Naive thymus-derived CD8-positive, alpha-beta T cell (primary cell): Measurements from ENCODE around the gene CDK11B. TPM values are rescaled to one million over a fixed set of nuclear protein-coding genes. Genes with fewer than 3 reads are reported as not detected.
A peak's percentile ranks its signal among the peaks of the same experiment; 100 is the strongest.
"Not testable (repeated sequence)": the region's sequence is repeated elsewhere in the genome, so short reads cannot be mapped to it uniquely, and the experiment has no call there.

Experiments
- ATAC-seq, 2 donors: fragments of 150-1000 bp; cut with Tn5 transposase in 1 of 2; sonication (Bioruptor Pico), chemical (Tn5 transposase) in 1 of 2; 1 replicate in 1 of 2; 2 replicates in 1 of 2; pipeline ENCODE4 v1.10.0; 2021; ENCODE audit warnings: mild to moderate bottlenecking in 2 of 2, moderate library complexity in 2 of 2
- POLR2A ChIA-PET: fragments of 350-600 bp; sonication (Branson Sonifier 250); formaldehyde crosslinking; loops from one replicate; lab custom pipeline; 2021; ENCODE audit warnings: antibody characterized with exemption; lab: Charles Lee
- DNase-seq, 10 donors: peaks; one replicate each; pipeline versions ENCODE4 v3.0.0 to v3.0.0-alpha.2; 2020 to 2022
- H3K27ac Mint-ChIP-seq, 10 donors: one replicate each; pipeline ENCODE4 v1.8.0; 2020 to 2022; ENCODE audit warnings: mild to moderate bottlenecking in 10 of 10, mixed read lengths in 10 of 10, moderate library complexity in 4 of 10, inconsistent platforms in 1 of 10
- H3K27me3 Mint-ChIP-seq, 5 donors: one replicate each; pipeline ENCODE4 v1.8.0; 2021 to 2022; ENCODE audit warnings: mixed read lengths in 5 of 5
- H3K36me3 Mint-ChIP-seq, 3 donors: one replicate each; pipeline ENCODE4 v1.8.0; 2020 to 2022; ENCODE audit warnings: mixed read lengths in 3 of 3, mild to moderate bottlenecking in 2 of 3, inconsistent platforms in 1 of 3
- H3K4me1 Mint-ChIP-seq, 4 donors: one replicate each; pipeline ENCODE4 v1.8.0; 2021 to 2022; ENCODE audit warnings: mixed read lengths in 4 of 4
- H3K4me3 Mint-ChIP-seq, 10 donors: one replicate each; pipeline ENCODE4 v1.8.0; 2020 to 2022; ENCODE audit warnings: mild to moderate bottlenecking in 10 of 10, mixed read lengths in 10 of 10, moderate library complexity in 6 of 10, inconsistent platforms in 1 of 10
- H3K9me3 Mint-ChIP-seq, 9 donors: one replicate each; pipeline ENCODE4 v1.8.0; 2020 to 2022; ENCODE audit warnings: mixed read lengths in 9 of 9, mild to moderate bottlenecking in 3 of 9, inconsistent platforms in 1 of 9, moderate library complexity in 1 of 9
- polyA plus RNA-seq, 3 donors: library from polyadenylated mRNA; unstranded; fragments of 300-500 nt; fragmentation: Illumina TruSeq; gene quantifications; one replicate each; pipeline ENCODE4 v1.2.3, GENCODE V29; 2021
- total RNA-seq, 8 experiments: library from RNA in 2 of 8; stranded (reverse) in 2 of 8; gene quantifications; one replicate each; pipeline ENCODE4 v1.2.3 and lab custom pipeline; 2021 to 2026

The CDK11B gene
- total and polyA plus RNA-seq, 5 experiments from 2014 or later = 11.8 to 44.3 (median 19.7) TPM

GRCh38 chr1:1678581-1679380, 20.0 kb upstream of the CDK11B start:
- H3K27me3 Mint-ChIP-seq = no peaks in the 10 kb centered on the region
- ATAC-seq (peak; percentile 27 to 51), DNase-seq (peak in 5 of 10 donors; percentile 44 to 63 (median 54))
- H3K9me3 Mint-ChIP-seq = no peaks in the 10 kb centered on the region
- H3K36me3 Mint-ChIP-seq = peaks cover 0 to 21% (median 0%) of the 10 kb centered on the region in 3 donors
- POLR2A ChIA-PET = interaction anchor here (0.7 to 2.3 kb wide), 10 partner anchors 13 to 271 kb away, joined by 3 to 10 read pairs (median 5); partner anchors contain the start of genes CDK11A and MIB2
- H3K4me1 Mint-ChIP-seq = peaks cover 21 to 60% (median 37%) of the 10 kb centered on the region in 4 donors
- peak overlapping the region; percentile 96 to 99 (median 98) for H3K27ac Mint-ChIP-seq
- peak overlapping the region; percentile 83 to 96 (median 93) for H3K4me3 Mint-ChIP-seq

- peaks cover 17 to 52% (median 29%) of the 10 kb centered on the region in 4 donors for H3K4me1 Mint-ChIP-seq
- POLR2A ChIA-PET = interaction anchor here (0.6 to 2.3 kb wide), 13 partner anchors 25 to 270 kb away, joined by 3 to 10 read pairs (median 4); partner anchors contain the start of genes CDK11A and MIB2
These were observed 19.1 kb upstream of the CDK11B start for GRCh38 chr1:1677718-1678580.

GRCh38 chr1:1676087-1676486, 17.3 kb upstream of the CDK11B start:
- H3K4me1 Mint-ChIP-seq = peaks cover 17 to 37% (median 26%) of the 10 kb centered on the region in 4 donors
- POLR2A ChIA-PET, H3K27me3 Mint-ChIP-seq, H3K9me3 Mint-ChIP-seq, DNase-seq, H3K4me3 Mint-ChIP-seq, H3K27ac Mint-ChIP-seq: not testable (repeated sequence)
- peaks cover 0 to 25% (median 0%) of the 10 kb centered on the region in 3 donors for H3K36me3 Mint-ChIP-seq
- peak; percentile 30 to 39 for ATAC-seq

More at GRCh38 chr1:1677718-1678580, 19.1 kb upstream of the CDK11B start:
- Mint-ChIP-seq H3K27ac (peak overlapping the region; percentile 96 to 99 (median 98)), H3K27me3 (no peaks in the 10 kb centered on the region), H3K4me3 (peak overlapping the region; percentile 83 to 96 (median 93)), H3K9me3 (no peaks in the 10 kb centered on the region), H3K36me3 (peaks cover 0 to 20% (median 0%) of the 10 kb centered on the region in 3 donors)
- DNase-seq (peak; percentile 32 to 73 (median 62)), ATAC-seq (peak; percentile 80 to 84)

GRCh38 chr1:1675218-1675617, 16.4 kb upstream of the CDK11B start:
- H3K27ac Mint-ChIP-seq, ATAC-seq, DNase-seq, H3K4me3 Mint-ChIP-seq, POLR2A ChIA-PET, H3K27me3 Mint-ChIP-seq, H3K9me3 Mint-ChIP-seq: not testable (repeated sequence)
- Mint-ChIP-seq H3K4me1 (peaks cover 17 to 30% (median 22%) of the 10 kb centered on the region in 4 donors), H3K36me3 (peaks cover 0 to 32% (median 0%) of the 10 kb centered on the region in 3 donors)

GRCh38 chr1:1674806-1675205, 16.0 kb upstream of the CDK11B start:
- Mint-ChIP-seq H3K27ac (peak overlapping the region in 4 of 10 donors; percentile 37 to 85 (median 64)), H3K4me1 (peaks cover 17 to 30% (median 22%) of the 10 kb centered on the region in 4 donors), H3K36me3 (peaks cover 0 to 35% (median 0%) of the 10 kb centered on the region in 3 donors)
- DNase-seq, POLR2A ChIA-PET, H3K4me3 Mint-ChIP-seq, H3K27me3 Mint-ChIP-seq, H3K9me3 Mint-ChIP-seq, ATAC-seq: not testable (repeated sequence)

- Mint-ChIP-seq H3K4me1 (peaks cover 0 to 11% (median 3%) of the 10 kb centered on the region in 4 donors), H3K9me3 (no peaks in the 10 kb centered on the region), H3K27me3 (no peaks in the 10 kb centered on the region), H3K4me3 (no peak overlapping the region), H3K36me3 (peaks cover 0 to 52% (median 2%) of the 10 kb centered on the region in 3 donors), H3K27ac (peak overlapping the region in 5 of 10 donors; percentile 15 to 65 (median 48))
- DNase-seq (no peak), ATAC-seq (no peak)
- POLR2A ChIA-PET = no interaction called here
These were observed 13.6 kb upstream of the CDK11B start for GRCh38 chr1:1672181-1672965.

- Mint-ChIP-seq H3K27me3 (no peaks in the 10 kb centered on the region), H3K4me1 (peaks cover 0 to 9% (median 3%) of the 10 kb centered on the region in 4 donors), H3K36me3 (peaks cover 0 to 59% (median 3%) of the 10 kb centered on the region in 3 donors), H3K4me3 (no peak overlapping the region), H3K27ac (peak overlapping the region in 3 of 10 donors; percentile 36 to 74 (median 51)), H3K9me3 (no peaks in the 10 kb centered on the region)
- POLR2A ChIA-PET = no interaction called here
- DNase-seq = no peak
- ATAC-seq = no peak
These were observed 12.7 kb upstream of the CDK11B start for GRCh38 chr1:1671365-1672119.

GRCh38 chr1:1670866-1671265, 12.1 kb upstream of the CDK11B start:
- Mint-ChIP-seq H3K27ac (no peak overlapping the region), H3K4me1 (peaks cover 0 to 9% (median 3%) of the 10 kb centered on the region in 4 donors), H3K27me3 (no peaks in the 10 kb centered on the region), H3K4me3 (no peak overlapping the region), H3K36me3 (peaks cover 0 to 66% (median 3%) of the 10 kb centered on the region in 3 donors), H3K9me3 (no peaks in the 10 kb centered on the region)
- DNase-seq = no peak
- no peak for ATAC-seq
- POLR2A ChIA-PET = no interaction called here

GRCh38 chr1:1669468-1670440, 10.9 kb upstream of the CDK11B start:
- peaks cover 0 to 70% (median 3%) of the 10 kb centered on the region in 3 donors for H3K36me3 Mint-ChIP-seq
- no peaks in the 10 kb centered on the region for H3K27me3 Mint-ChIP-seq
- peak overlapping the region in 4 of 10 donors; percentile 19 to 73 (median 45) for H3K27ac Mint-ChIP-seq
- POLR2A ChIA-PET = interaction anchor here (0.8 to 1.1 kb wide), 2 partner anchors 39 to 59 kb away, joined by 3 to 4 read pairs; no protein-coding TSS in a partner anchor
- DNase-seq (no peak), ATAC-seq (no peak)
- no peaks in the 10 kb centered on the region for H3K9me3 Mint-ChIP-seq
- peaks cover 0 to 9% (median 3%) of the 10 kb centered on the region in 4 donors for H3K4me1 Mint-ChIP-seq
- no peak overlapping the region for H3K4me3 Mint-ChIP-seq

- POLR2A ChIA-PET = interaction anchor here (0.5 kb wide), 1 partner anchor 153 kb away, joined by 5 read pairs; no protein-coding TSS in a partner anchor
- Mint-ChIP-seq H3K9me3 (no peaks in the 10 kb centered on the region), H3K27me3 (no peaks in the 10 kb centered on the region), H3K36me3 (peaks cover 0 to 55% (median 3%) of the 10 kb centered on the region in 3 donors), H3K4me3 (no peak overlapping the region), H3K27ac (peak overlapping the region in 1 of 10 donors; percentile 33), H3K4me1 (peaks cover 0 to 9% (median 4%) of the 10 kb centered on the region in 4 donors)
- DNase-seq (no peak), ATAC-seq (no peak)
These were observed 7.7 kb upstream of the CDK11B start for GRCh38 chr1:1666526-1666925.
